ENCODE results near the gene TOR3A. TPM values are rescaled to one million over a fixed set of nuclear protein-coding genes. Genes with fewer than 3 reads are reported as not detected.

TOR3A gene
- total RNA-seq, 1 donor from 2014 or later = 14.0 TPM

- Histone ChIP-seq H3K36me3 (ENCODE audit: control insufficient read depth, insufficient read depth, low read length) (peaks cover 14% of the 10 kb centered on the region), H3K27me3 (ENCODE audit: control insufficient read depth, insufficient read depth, low read length) (no peaks in the 10 kb centered on the region), H3K4me3 (ENCODE audit: low read depth, low read length) (no peak overlapping the region)
- TF ChIP-seq CTCF (IDR thresholded peaks at IDR 0.05; ENCODE audit: insufficient read depth, low read length, severe bottlenecking) = peak; percentile 62
- peak; percentile 26 for DNase-seq (ENCODE audit: low read depth)
- no peak for FAIRE-seq
These were observed 39.5 kb downstream of the TOR3A start for GRCh38 chr1:179121159-179121938.

- no peak overlapping the region for H3K4me3 ChIP-seq (ENCODE audit: low read depth, low read length)
- no peaks in the 10 kb centered on the region for H3K27me3 ChIP-seq (ENCODE audit: control insufficient read depth, insufficient read depth, low read length)
- FAIRE-seq = no peak
- DNase-seq (ENCODE audit: low read depth) = peak; percentile 64
- peaks cover 7% of the 10 kb centered on the region for H3K36me3 ChIP-seq (ENCODE audit: control insufficient read depth, insufficient read depth, low read length)
- no peak for TF ChIP-seq CTCF (IDR thresholded peaks at IDR 0.05; ENCODE audit: insufficient read depth, low read length, severe bottlenecking)
These were observed 43.0 kb downstream of the TOR3A start for GRCh38 chr1:179124873-179125272.

GRCh38 chr1:179126338-179127060, 44.6 kb downstream of the TOR3A start:
- FAIRE-seq (no peak), DNase-seq (ENCODE audit: low read depth) (no peak)
- H3K36me3 ChIP-seq (ENCODE audit: control insufficient read depth, insufficient read depth, low read length) = peaks cover 5% of the 10 kb centered on the region
- TF ChIP-seq CTCF (IDR thresholded peaks at IDR 0.05; ENCODE audit: insufficient read depth, low read length, severe bottlenecking) = no peak
- no peaks in the 10 kb centered on the region for H3K27me3 ChIP-seq (ENCODE audit: control insufficient read depth, insufficient read depth, low read length)
- no peak overlapping the region for H3K4me3 ChIP-seq (ENCODE audit: low read depth, low read length)

GRCh38 chr1:179127163-179127895, 45.5 kb downstream of the TOR3A start:
- FAIRE-seq (no peak), DNase-seq (ENCODE audit: low read depth) (peak; percentile 36)
- Histone ChIP-seq H3K27me3 (ENCODE audit: control insufficient read depth, insufficient read depth, low read length) (no peaks in the 10 kb centered on the region), H3K36me3 (ENCODE audit: control insufficient read depth, insufficient read depth, low read length) (peaks cover 4% of the 10 kb centered on the region), H3K4me3 (ENCODE audit: low read depth, low read length) (no peak overlapping the region)
- no peak for TF ChIP-seq CTCF (IDR thresholded peaks at IDR 0.05; ENCODE audit: insufficient read depth, low read length, severe bottlenecking)

- Histone ChIP-seq H3K27me3 (ENCODE audit: control insufficient read depth, insufficient read depth, low read length) (no peaks in the 10 kb centered on the region), H3K4me3 (ENCODE audit: low read depth, low read length) (no peak overlapping the region), H3K36me3 (ENCODE audit: control insufficient read depth, insufficient read depth, low read length) (peaks cover 4% of the 10 kb centered on the region)
- peak; percentile 2 for TF ChIP-seq CTCF (IDR thresholded peaks at IDR 0.05; ENCODE audit: insufficient read depth, low read length, severe bottlenecking)
- DNase-seq (ENCODE audit: low read depth) = no peak
- FAIRE-seq = no peak
These were observed 46.6 kb downstream of the TOR3A start for GRCh38 chr1:179128520-179128919.
